Skin of body (tissue), 3 donors: ENCODE results near the gene MAP2K2. TPM values are rescaled to one million over a fixed set of nuclear protein-coding genes. Genes with fewer than 3 reads are reported as not detected.

ENCODE experiments used
- DNase-seq: peaks from one replicate; lab custom pipeline; 2025; lab: John Stamatoyannopoulos, UW
- small RNA-seq: library from RNA; depleted of rRNA; stranded (forward); fragments of <200 nt; gene quantifications from one replicate; pipeline ENCODE3, GENCODE V24; 2014; ENCODE audit warnings: low replicate concordance
- total RNA-seq: library from RNA; depleted of rRNA; stranded (reverse); fragments of >200 nt; gene quantifications from one replicate; pipeline ENCODE4 v1.2.3, GENCODE V29; 2014

The MAP2K2 gene
- total RNA-seq, 1 donor from 2014 or later = 54.5 TPM

- DNase-seq = no peak
Measured at GRCh38 chr19:4045597-4046361, 78.1 kb downstream of the MAP2K2 start.

GRCh38 chr19:4044990-4045465 lies 78.9 kb downstream of the MAP2K2 start:
- DNase-seq = no peak

GRCh38 chr19:4043966-4044715 lies 79.8 kb downstream of the MAP2K2 start:
- no peak for DNase-seq

- no peak for DNase-seq
Measured at GRCh38 chr19:4043401-4043800, 80.5 kb downstream of the MAP2K2 start.

GRCh38 chr19:4042731-4043082 lies 81.2 kb downstream of the MAP2K2 start:
- DNase-seq = no peak

- no peak for DNase-seq
Measured at GRCh38 chr19:4042064-4042730, 81.7 kb downstream of the MAP2K2 start.

Small RNAs within 50 kb of the gene (small RNA-seq; reads per million reads assigned to genes)
- gene RF00017 = not detected

Other genes with a start within 250 kb of the MAP2K2 start
- gene ATCAY, start 243.4 kb downstream of the MAP2K2 start, total RNA-seq = 0.20 TPM
- 3.6 TPM for gene NMRK2, start 191.1 kb downstream of the MAP2K2 start, total RNA-seq
- gene DAPK3, start 153.0 kb downstream of the MAP2K2 start, total RNA-seq = 52.5 TPM
- 1,711 TPM for gene EEF2, start 138.7 kb downstream of the MAP2K2 start, total RNA-seq
- 22.9 TPM for gene PIAS4, start 116.4 kb downstream of the MAP2K2 start, total RNA-seq
- gene ZBTB7A, start 57.2 kb downstream of the MAP2K2 start, total RNA-seq = 12.7 TPM
- not detected for gene CREB3L3, start 29.5 kb upstream of the MAP2K2 start, total RNA-seq
- gene SIRT6, start 58.4 kb upstream of the MAP2K2 start, total RNA-seq = 4.7 TPM
- 0.79 TPM for gene ANKRD24, start 58.6 kb upstream of the MAP2K2 start, total RNA-seq
- not detected for gene EBI3, start 105.4 kb upstream of the MAP2K2 start, total RNA-seq
- 12.7 TPM for gene YJU2, start 123.0 kb upstream of the MAP2K2 start, total RNA-seq
- gene SHD, start 155.1 kb upstream of the MAP2K2 start, total RNA-seq = 1.3 TPM
- gene TMIGD2, start 178.3 kb upstream of the MAP2K2 start, total RNA-seq = 0.49 TPM
- gene FSD1, start 180.5 kb upstream of the MAP2K2 start, total RNA-seq = 0.59 TPM
- gene STAP2, start 214.7 kb upstream of the MAP2K2 start, total RNA-seq = 25.5 TPM
- 5.8 TPM for gene MPND, start 219.4 kb upstream of the MAP2K2 start, total RNA-seq